Activated CD8-positive, alpha-beta T cell treated with anti-CD3 and anti-CD28 coated beads for 36 hours (primary cell): ENCODE measurements around the gene DAPK2. TPM values are rescaled to one million over a fixed set of nuclear protein-coding genes. Genes with fewer than 3 reads are reported as not detected.

ENCODE experiments used
- ATAC-seq: fragments of 200-7000 bp; cut with Tn5 transposase; one replicate; pipeline ENCODE4 v1.10.0; 2021; ENCODE audit warnings: mild to moderate bottlenecking, moderate library complexity
- CTCF ChIA-PET: fragments of 350-600 bp; sonication (Branson Sonifier 250); formaldehyde crosslinking; loops from one replicate; lab custom pipeline; 2021; ENCODE audit warnings: antibody characterized with exemption; lab: Charles Lee
- POLR2A ChIA-PET: fragments of 350-600 bp; sonication (Branson Sonifier 250); formaldehyde crosslinking; loops from one replicate; lab custom pipeline; 2021; ENCODE audit warnings: antibody characterized with exemption; lab: Charles Lee
- DNase-seq: peaks from one replicate; pipeline ENCODE4 v3.0.0-alpha.2; 2020
- H3K27ac Mint-ChIP-seq: one replicate; pipeline ENCODE4 v1.8.0; 2021; ENCODE audit warnings: mild to moderate bottlenecking, mixed read lengths
- H3K27me3 Mint-ChIP-seq: one replicate; pipeline ENCODE4 v1.8.0; 2021; ENCODE audit warnings: mixed read lengths
- H3K36me3 Mint-ChIP-seq: one replicate; pipeline ENCODE4 v1.8.0; 2021; ENCODE audit warnings: low read depth, mixed read lengths
- H3K4me1 Mint-ChIP-seq: one replicate; pipeline ENCODE4 v1.8.0; 2021; ENCODE audit warnings: low read depth, mixed read lengths
- H3K4me3 Mint-ChIP-seq: one replicate; pipeline ENCODE4 v1.8.0; 2021; ENCODE audit warnings: mild to moderate bottlenecking, moderate library complexity, mixed read lengths
- H3K9me3 Mint-ChIP-seq: one replicate; pipeline ENCODE4 v1.8.0; 2021; ENCODE audit warnings: mixed read lengths
- CTCF ChIP-seq: fragments of 200-600 bp; IDR thresholded peaks from one replicate; pipeline ENCODE4 v1.8.0; 2022; ENCODE audit warnings: antibody characterized with exemption, mild to moderate bottlenecking
- intact Hi-C: fragments of 100-400 bp; cut with micrococcal nuclease; formaldehyde crosslinking; loops from one replicate; pipeline ENCODE4 v1.10.0; 2022
- total RNA-seq, 2 experiments: library from RNA; stranded (reverse); gene quantifications; one replicate each; pipeline ENCODE4 v1.2.3, GENCODE V29; 2021

The DAPK2 gene
- total RNA-seq, 2 experiments from 2014 or later = 1.2 to 1.5 TPM

- H3K4me1 Mint-ChIP-seq = peaks cover 5% of the 10 kb centered on the region
- DNase-seq = no peak
- no peak for TF ChIP-seq CTCF
- CTCF ChIA-PET = interaction anchor here (0.7 kb wide), 1 partner anchor 97 kb away, joined by 4 read pairs; the partner anchor contains the start of gene DAPK2
- H3K4me3 Mint-ChIP-seq = no peak overlapping the region
- no peak overlapping the region for H3K27ac Mint-ChIP-seq
- H3K27me3 Mint-ChIP-seq = no peaks in the 10 kb centered on the region
- intact Hi-C loops = loop anchor here (10.0 kb wide), 1 partner anchor 96 kb away; the partner anchor contains the start of gene DAPK2
- H3K9me3 Mint-ChIP-seq = no peaks in the 10 kb centered on the region
- POLR2A ChIA-PET = no interaction called here
- no peaks in the 10 kb centered on the region for H3K36me3 Mint-ChIP-seq
- ATAC-seq = no peak
These were observed 97.3 kb downstream of the DAPK2 start for GRCh38 chr15:63948971-63949370.

GRCh38 chr15:63948436-63948835 lies 97.8 kb downstream of the DAPK2 start:
- no peak for DNase-seq
- Mint-ChIP-seq H3K36me3 (no peaks in the 10 kb centered on the region), H3K4me3 (no peak overlapping the region), H3K4me1 (peaks cover 5% of the 10 kb centered on the region), H3K27me3 (no peaks in the 10 kb centered on the region), H3K27ac (no peak overlapping the region), H3K9me3 (no peaks in the 10 kb centered on the region)
- CTCF ChIA-PET = interaction anchor here (0.7 kb wide), 1 partner anchor 98 kb away, joined by 4 read pairs; the partner anchor contains the start of gene DAPK2
- ATAC-seq = no peak
- POLR2A ChIA-PET = no interaction called here
- no peak for TF ChIP-seq CTCF
- intact Hi-C loops = loop anchor here (10.0 kb wide), 1 partner anchor 96 kb away; the partner anchor contains the start of gene DAPK2

DNA sequence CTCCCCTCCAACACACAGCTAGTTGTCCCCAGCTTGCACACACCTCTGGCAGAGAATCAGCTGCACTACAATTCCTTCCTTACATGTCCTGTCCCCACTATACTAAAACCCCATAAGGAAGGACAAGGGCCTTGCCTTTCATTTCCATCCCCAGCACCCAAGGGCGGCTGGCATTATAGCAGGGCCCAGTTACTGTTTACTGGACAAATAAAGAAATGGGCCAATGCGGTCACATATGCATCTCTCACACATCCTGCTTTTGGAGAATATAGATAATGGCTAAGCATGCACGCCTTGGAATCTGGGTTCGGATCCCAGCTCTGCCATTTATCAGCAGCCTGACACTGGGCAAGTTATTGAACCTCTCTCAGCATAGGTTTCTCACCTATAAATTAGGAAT lies 99.1 kb downstream of the DAPK2 start:
- DNase-seq (no peak), ATAC-seq (no peak)
- ChIA-PET POLR2A (no interaction called here), CTCF (interaction anchor here (0.9 to 6.4 kb wide), 7 partner anchors 12 to 195 kb away, joined by 3 to 73 read pairs (median 11); partner anchors contain the start of gene DAPK2)
- TF ChIP-seq CTCF = no peak
- H3K4me1 Mint-ChIP-seq = peaks cover 5% of the 10 kb centered on the region
- intact Hi-C loops = loop anchor here (10.0 kb wide), 1 partner anchor 98 kb away; the partner anchor contains the start of gene DAPK2
- no peaks in the 10 kb centered on the region for H3K9me3 Mint-ChIP-seq
- no peaks in the 10 kb centered on the region for H3K27me3 Mint-ChIP-seq
- H3K4me3 Mint-ChIP-seq = no peak overlapping the region
- H3K27ac Mint-ChIP-seq = no peak overlapping the region
- H3K36me3 Mint-ChIP-seq = no peaks in the 10 kb centered on the region

GRCh38 chr15:63946524-63947065 lies 99.7 kb downstream of the DAPK2 start:
- Mint-ChIP-seq H3K27me3 (no peaks in the 10 kb centered on the region), H3K36me3 (no peaks in the 10 kb centered on the region), H3K4me3 (no peak overlapping the region), H3K27ac (no peak overlapping the region), H3K4me1 (peaks cover 5% of the 10 kb centered on the region), H3K9me3 (no peaks in the 10 kb centered on the region)
- ChIA-PET CTCF (interaction anchor here (0.9 to 6.4 kb wide), 21 partner anchors 9 to 194 kb away, joined by 3 to 73 read pairs (median 8); partner anchors contain the start of gene DAPK2), POLR2A (no interaction called here)
- DNase-seq (no peak), ATAC-seq (no peak)
- intact Hi-C loops = loop anchor here (10.0 kb wide), 1 partner anchor 98 kb away; the partner anchor contains the start of gene DAPK2
- no peak for TF ChIP-seq CTCF

DNA sequence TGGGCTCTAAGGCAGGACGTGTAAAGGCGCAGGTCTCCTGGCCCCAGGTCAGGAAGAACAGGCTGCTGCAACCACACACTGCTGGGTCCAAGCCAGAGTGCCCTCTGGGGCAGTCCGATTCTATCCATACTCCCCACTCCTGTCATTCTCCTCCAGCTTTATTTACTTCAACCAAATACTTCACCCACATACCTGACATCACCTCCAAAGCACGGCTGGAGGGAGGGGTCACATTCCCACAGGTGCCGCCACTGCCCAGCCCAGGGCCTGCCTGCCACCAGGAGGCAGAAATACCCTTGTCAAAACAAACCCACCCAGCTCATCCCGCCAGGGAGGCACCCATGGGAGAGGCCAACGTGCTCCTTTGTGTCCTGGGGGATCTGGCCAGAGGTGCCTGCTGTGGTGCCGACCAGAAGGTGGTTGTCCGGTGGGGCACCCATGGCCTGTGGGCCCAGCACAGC lies 100.4 kb downstream of the DAPK2 start:
- Mint-ChIP-seq H3K4me3 (no peak overlapping the region), H3K9me3 (no peaks in the 10 kb centered on the region), H3K36me3 (no peaks in the 10 kb centered on the region), H3K4me1 (peaks cover 8% of the 10 kb centered on the region), H3K27ac (no peak overlapping the region), H3K27me3 (no peaks in the 10 kb centered on the region)
- intact Hi-C loops = loop anchor here (10.0 kb wide), 1 partner anchor 99 kb away; the partner anchor contains the start of gene DAPK2
- DNase-seq (no peak), ATAC-seq (no peak)
- CTCF ChIA-PET = interaction anchor here (0.7 to 6.4 kb wide), 56 partner anchors 8 to 302 kb away, joined by 3 to 73 read pairs (median 5); partner anchors contain the start of gene DAPK2
- no peak for TF ChIP-seq CTCF
- POLR2A ChIA-PET = interaction anchor here (0.9 to 1.1 kb wide), 2 partner anchors 42 to 65 kb away, joined by 3 read pairs; no protein-coding TSS in a partner anchor
